GM18502 (cell line): Measurements from ENCODE around the gene BHLHA15.

Experiments
- ATAC-seq: cut with Tn5 transposase; IDR thresholded peaks from one replicate; pipeline ENCODE4 v1.9.1; 2021; ENCODE audit warnings: mild to moderate bottlenecking; ENCODE audit not compliant: unreplicated experiment, poor library complexity

The BHLHA15 gene

DNA sequence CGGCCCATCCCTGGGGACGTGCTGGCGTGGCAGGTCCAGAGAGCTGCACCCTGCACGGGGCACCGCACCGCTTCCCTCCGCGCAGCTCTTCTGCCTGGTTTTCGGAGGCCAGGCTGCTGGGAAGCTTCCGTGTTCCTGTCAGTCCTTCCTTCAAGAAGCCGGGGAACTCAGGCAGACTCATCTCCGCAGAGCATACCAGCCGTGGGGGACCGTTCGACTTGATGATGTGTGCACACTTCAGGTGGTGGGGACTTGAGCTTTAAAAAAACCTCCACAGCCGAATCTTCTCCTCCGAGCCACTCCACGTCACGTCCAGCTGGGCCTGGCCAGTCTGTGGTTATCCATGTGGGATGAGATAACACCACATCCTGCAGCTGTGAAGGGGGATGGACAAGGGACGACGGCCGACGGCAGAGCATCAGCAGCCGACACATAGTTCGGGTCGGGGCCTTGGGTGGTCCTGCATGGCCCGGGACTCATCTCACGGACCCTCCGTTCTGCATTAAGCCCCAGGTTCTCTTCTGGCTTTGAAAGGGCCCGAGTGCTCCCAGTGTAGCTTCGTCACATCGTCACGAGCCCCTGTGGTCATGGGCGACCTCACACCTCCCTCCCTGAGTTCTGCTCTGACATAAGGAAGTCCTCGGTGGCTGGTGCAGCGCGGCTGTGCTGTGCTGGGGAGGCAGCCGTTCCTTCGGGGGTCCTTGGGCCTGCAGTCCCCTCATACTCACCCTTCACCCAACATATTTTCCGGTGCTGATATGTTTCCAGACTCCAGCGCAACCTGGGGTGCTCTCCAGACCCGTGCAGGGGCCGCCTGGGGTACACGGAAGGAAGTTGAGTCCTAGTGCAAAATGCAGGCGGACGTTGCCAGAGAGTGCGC, 4.5 kb upstream of the BHLHA15 start:
- ATAC-seq = no peak

- no peak for ATAC-seq
These were observed 1.9 kb upstream of the BHLHA15 start for GRCh38 chr7:98209166-98209920.

DNA sequence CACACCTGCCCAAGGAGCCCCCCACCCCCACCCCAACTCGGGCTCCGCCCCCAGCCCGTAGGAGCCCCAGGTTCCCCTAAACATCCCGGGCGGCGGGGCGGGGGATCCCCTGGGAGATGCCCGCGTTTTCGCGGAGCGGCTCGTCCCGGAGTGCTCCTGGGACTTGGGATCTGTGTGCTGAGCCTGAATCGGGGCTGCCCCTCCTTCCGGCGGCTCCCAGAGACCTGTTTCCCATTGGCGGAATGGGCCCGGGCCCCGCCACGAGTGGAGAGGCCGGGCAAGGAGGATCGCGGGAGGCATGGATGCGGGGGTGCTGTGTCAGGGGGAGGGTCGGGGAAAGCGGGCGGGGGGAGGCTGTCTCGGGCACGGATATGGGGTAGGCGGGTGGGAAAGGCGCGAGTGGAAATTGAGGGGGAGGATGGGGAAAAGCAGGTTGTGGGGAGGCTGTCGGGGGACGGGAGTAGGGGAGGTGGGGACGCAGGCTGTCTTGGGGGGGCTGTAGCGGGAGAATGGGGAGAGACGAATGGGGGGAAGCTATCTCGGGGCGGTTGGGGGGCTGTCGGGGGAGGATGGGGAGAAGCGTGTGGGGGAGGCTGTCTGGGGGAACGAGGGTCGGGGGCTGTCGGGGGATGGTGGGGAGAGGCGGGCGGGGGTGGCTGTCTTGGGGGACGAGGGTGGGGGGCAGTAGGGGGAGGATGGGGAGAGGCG, 572 bp upstream of the BHLHA15 start:
- ATAC-seq = no peak

- no peak for ATAC-seq
These were observed 665 bp downstream of the BHLHA15 start for GRCh38 chr7:98211676-98212531.

DNA sequence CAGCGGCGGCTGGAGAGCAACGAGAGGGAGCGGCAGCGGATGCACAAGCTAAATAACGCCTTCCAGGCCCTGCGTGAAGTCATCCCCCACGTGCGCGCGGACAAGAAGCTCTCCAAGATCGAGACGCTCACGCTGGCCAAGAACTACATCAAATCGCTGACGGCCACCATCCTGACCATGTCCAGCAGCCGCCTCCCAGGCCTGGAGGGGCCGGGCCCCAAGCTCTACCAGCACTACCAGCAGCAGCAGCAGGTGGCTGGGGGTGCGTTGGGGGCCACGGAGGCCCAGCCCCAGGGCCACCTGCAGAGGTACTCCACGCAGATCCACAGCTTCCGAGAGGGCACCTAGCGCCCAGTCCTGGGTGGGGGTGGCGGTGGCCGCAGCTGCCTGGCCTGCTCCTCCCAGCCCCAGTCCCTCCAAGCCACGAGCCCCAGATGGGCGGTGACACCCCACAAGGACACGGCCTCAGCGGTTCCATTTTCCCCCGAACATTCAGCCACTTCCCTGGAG, 1.3 kb downstream of the BHLHA15 start:
- ATAC-seq = no peak

DNA sequence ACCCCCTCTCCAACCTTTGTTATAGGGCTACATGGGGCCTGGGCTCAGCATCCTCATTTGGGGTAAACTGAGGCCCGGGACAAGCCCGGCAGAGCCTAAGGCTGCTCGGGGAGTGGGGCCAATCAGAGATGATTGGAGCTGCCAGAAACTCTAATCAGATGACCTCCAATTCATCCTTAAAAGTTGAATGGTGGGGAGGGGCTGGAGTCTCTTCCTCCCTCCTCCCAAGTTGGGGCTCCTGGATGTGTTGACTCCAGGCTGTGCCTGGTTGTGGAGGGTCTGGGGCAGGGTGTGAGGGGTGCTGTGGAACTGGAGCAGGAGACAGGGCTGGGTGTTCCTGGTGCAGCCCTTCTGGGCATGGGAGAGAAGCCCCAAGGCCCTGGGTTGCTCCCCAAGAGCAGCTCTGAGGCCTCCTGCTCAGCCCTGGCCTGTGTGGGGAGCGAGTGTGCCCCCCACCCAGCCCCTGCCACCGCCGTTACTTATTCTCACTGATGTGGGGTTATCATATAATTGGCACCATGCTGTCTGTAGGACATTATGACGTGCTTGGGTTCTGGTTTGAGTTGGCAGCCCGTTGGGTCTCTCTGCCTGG, 2.2 kb downstream of the BHLHA15 start:
- no peak for ATAC-seq

GRCh38 chr7:98213888-98214810, 2.9 kb downstream of the BHLHA15 start:
- ATAC-seq = no peak

GRCh38 chr7:98214811-98215321, 3.6 kb downstream of the BHLHA15 start:
- no peak for ATAC-seq

- no peak for ATAC-seq
These were observed 4.6 kb downstream of the BHLHA15 start for GRCh38 chr7:98215561-98216495.

DNA sequence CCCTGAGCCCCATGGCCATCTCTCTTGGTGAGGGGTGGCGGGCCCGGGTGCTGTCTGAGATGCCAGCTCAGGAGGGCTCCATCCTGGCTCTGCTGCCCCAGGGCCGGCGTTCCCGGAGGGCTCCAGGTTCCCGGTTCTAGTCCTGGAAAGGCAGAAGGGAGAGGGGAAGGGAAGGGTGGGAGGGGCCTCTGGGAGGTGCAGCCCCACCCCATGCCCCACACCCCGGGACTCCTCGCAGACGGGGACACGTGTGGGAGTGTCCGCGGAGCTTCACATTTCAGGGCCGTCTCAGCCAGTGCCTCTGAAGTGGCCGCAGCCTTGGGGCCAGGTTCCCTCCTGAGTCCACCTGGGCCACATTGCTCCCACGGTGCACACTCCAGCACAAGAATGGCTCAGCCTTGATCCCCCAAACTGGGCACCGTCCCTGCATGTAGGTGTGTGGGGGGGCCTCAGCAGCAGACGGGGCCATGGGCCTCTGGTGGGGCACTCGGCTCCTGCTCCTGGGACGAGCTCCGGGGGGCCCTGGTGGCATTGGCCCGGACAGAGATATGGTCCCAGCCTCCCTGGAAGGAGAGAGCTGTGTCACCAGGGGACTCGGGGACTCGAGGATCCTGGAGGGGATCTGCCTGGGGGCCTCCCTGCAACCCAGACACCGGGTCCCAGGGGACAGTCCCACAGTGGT, 5.8 kb downstream of the BHLHA15 start:
- ATAC-seq = no peak

- no peak for ATAC-seq
These were observed 6.7 kb downstream of the BHLHA15 start for GRCh38 chr7:98217623-98218582.

GRCh38 chr7:98219382-98219781, 8.1 kb downstream of the BHLHA15 start:
- ATAC-seq = peak; percentile 44

DNA sequence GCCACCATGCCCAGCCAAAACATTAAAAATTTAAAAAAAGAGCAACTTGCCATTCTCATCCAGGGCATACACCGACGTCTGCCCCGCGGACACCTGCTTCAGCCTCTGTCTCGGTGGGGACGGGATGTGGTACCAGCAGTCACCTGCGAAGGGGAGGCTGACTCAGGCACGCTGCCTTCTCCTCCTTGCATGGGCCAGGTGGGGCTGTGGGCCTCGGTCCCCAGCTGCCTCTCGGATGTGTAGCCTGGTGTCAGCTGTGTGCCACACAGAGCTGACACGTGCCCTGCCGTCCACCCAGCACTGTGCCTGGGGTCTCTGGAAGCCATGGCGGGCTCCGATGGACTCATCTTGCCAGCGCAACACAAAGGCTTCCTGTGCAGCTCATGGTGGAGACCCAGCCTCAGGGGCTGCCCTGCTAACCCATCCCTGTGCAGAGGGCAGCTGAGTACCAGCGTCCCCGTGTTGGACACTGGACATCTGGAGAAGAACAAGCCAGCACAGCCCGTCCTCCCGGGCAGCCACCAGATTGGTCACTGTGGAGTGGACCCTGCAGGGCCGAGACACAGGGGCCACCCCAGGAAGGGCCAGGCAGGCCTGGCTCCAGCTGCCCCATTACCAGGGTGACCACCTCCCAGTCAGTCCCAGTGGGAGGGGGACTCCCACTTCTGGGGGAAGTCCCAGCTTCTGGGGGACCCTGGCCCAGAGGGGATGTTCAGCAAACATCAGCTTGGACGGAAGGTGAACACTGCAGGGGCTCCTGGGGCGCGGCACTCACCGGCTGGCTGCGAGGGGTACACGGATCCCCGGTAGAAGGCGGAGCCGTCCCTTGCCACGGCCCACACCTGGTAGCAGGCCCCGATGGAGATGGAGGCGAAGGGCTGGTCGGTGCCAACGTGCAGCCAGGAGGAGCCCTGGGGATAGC, 10.6 kb downstream of the BHLHA15 start:
- no peak for ATAC-seq

DNA sequence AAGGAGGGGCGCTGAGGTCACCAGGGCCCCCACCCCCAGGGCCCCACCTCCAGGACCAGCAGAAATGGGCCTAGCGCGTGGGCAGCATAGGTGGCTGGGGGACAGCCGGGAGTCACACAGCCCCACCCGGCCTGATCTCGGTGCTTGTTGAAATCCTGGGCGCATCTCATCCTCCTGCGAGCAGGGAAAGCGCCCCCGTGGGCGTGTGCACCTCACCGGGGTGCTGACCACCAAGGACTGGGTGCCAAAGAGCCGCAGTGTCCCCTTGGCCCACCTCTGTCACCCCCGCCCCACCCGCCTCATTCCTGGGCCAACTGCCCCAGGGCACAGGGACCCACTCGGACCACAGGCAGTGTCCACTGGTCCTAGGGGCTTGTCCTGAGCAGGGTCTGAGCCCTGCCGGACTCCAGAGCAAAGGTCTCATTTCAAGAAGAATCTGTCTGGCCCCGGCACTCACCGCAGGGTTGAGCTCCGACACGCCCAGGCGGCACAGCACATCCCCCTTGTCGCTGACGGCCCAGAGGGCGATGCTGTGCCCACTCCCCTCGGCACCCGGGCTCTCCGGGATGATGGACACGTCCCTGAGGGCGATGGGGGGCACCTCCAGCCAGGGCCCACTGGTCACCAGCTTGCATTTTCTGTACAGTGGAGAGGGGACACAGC, 11.4 kb downstream of the BHLHA15 start:
- ATAC-seq = no peak
